DMS153 treated with DMSO at 0.1 percent for 48 hours (cell line): ENCODE measurements around the gene SBNO2.
"Not testable (repeated sequence)": the region's sequence is repeated elsewhere in the genome, so short reads cannot be mapped to it uniquely, and the experiment has no call there.

Source experiments
- DNase-seq: peaks from one replicate; lab custom pipeline; 2025; ENCODE audit not compliant: unreplicated experiment; lab: John Stamatoyannopoulos, UW

SBNO2 gene

GRCh38 chr19:1206864-1207450 lies 32.9 kb upstream of the SBNO2 start:
- DNase-seq: no peak

GRCh38 chr19:1206150-1206863 lies 32.2 kb upstream of the SBNO2 start:
- no peak for DNase-seq

GRCh38 chr19:1205114-1206099 lies 31.3 kb upstream of the SBNO2 start, which contains the start of gene STK11:
TSS of gene STK11 (plus strand) at chr19:1205778. CDS start at chr19:1206914, 1,136 bp downstream.
- DNase-seq: peak; percentile 24

GRCh38 chr19:1200614-1201013 lies 26.5 kb upstream of the SBNO2 start:
- not testable (repeated sequence) for DNase-seq

- DNase-seq: no peak
These were observed 25.5 kb upstream of the SBNO2 start for GRCh38 chr19:1199531-1199930.

GRCh38 chr19:1189419-1189818 lies 15.4 kb upstream of the SBNO2 start:
- no peak for DNase-seq

- DNase-seq: no peak
These were observed 9.6 kb upstream of the SBNO2 start for GRCh38 chr19:1183543-1184172.

- DNase-seq: no peak
These were observed 8.7 kb upstream of the SBNO2 start for GRCh38 chr19:1182727-1183126.

GRCh38 chr19:1182068-1182467 lies 8.0 kb upstream of the SBNO2 start:
- no peak for DNase-seq

- DNase-seq: no peak
These were observed 7.5 kb upstream of the SBNO2 start for GRCh38 chr19:1181606-1182005.

- DNase-seq: no peak
These were observed 3.5 kb upstream of the SBNO2 start for GRCh38 chr19:1177322-1178114.

- DNase-seq: no peak
These were observed 766 bp downstream of the SBNO2 start for GRCh38 chr19:1173159-1173844.

GRCh38 chr19:1172353-1173158 lies 1.5 kb downstream of the SBNO2 start:
- no peak for DNase-seq

- DNase-seq: no peak
These were observed 2.2 kb downstream of the SBNO2 start for GRCh38 chr19:1171755-1172352.

- DNase-seq: no peak
These were observed 2.9 kb downstream of the SBNO2 start for GRCh38 chr19:1170938-1171754.

- DNase-seq: no peak
These were observed 3.9 kb downstream of the SBNO2 start for GRCh38 chr19:1169921-1170885.

GRCh38 chr19:1169411-1169791 lies 4.7 kb downstream of the SBNO2 start:
- no peak for DNase-seq
